NB4 (cell line): ENCODE data around the gene SLC15A3.

Source experiments
- DNase-seq: peaks from one replicate; pipeline ENCODE4 v3.0.0; 2010; ENCODE audit warnings: low read depth
- H3K4me3 ChIP-seq: one replicate; pipeline ENCODE4 v1.5.1; 2011; ENCODE audit warnings: mild to moderate bottlenecking, low read depth, low read length, moderate library complexity
- CTCF ChIP-seq: IDR thresholded peaks from one replicate; pipeline ENCODE4 v1.5.1; 2012; ENCODE audit warnings: low read depth, low read length
- MYC ChIP-seq: IDR thresholded peaks from 2 replicates; pipeline ENCODE4 v1.6.1; 2011; ENCODE audit warnings: low read depth, low read length
- POLR2A ChIP-seq: IDR thresholded peaks from 2 replicates; pipeline ENCODE4 v1.6.1; 2011; ENCODE audit warnings: mild to moderate bottlenecking; ENCODE audit not compliant: insufficient read length; ENCODE audit errors: extremely low read depth
- TF ChIP-seq, protein P1 (sequence below): IDR thresholded peaks from 2 replicates; pipeline ENCODE4 v1.6.1; 2011; ENCODE audit warnings: low read depth, low read length

Gene SLC15A3

GRCh38 chr11:60923326-60923725, 28.6 kb downstream of the SLC15A3 start:
- no peak overlapping the region for H3K4me3 ChIP-seq
- no peak for TF ChIP-seq CTCF
- TF ChIP-seq POLR2A, result no peak
- no peak for TF ChIP-seq MYC
- TF ChIP-seq, protein P1, sequence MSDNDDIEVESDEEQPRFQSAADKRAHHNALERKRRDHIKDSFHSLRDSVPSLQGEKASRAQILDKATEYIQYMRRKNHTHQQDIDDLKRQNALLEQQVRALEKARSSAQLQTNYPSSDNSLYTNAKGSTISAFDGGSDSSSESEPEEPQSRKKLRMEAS, result no peak
- no peak for DNase-seq

DNA sequence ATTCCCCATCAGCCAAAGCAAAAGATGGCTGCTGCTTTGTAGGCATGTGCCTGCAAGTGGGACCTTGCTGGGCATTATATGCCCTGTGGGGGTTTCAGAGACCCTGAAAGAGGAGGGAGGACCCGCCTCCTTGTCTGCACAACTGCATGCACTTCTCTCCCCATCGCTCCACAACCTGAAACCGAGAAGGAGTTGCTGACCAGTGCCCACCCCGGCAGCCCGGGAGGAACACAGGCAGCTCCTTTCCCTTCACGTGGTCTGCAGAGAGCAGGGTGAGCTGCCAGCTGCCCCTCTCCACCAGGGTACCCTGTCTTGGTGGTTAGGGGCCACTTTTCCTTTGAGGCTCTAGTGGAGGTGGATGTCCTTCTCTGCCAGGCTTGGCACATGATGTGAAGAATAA, 29.1 kb downstream of the SLC15A3 start:
- DNase-seq, result no peak
- no peak overlapping the region for H3K4me3 ChIP-seq
- TF ChIP-seq, protein P1, result no peak

GRCh38 chr11:60921777-60922335, 30.1 kb downstream of the SLC15A3 start:
- H3K4me3 ChIP-seq, result no peak overlapping the region
- TF ChIP-seq, protein P1, result no peak
- TF ChIP-seq MYC (no peak), CTCF (no peak), POLR2A (no peak)
- DNase-seq, result no peak

DNA sequence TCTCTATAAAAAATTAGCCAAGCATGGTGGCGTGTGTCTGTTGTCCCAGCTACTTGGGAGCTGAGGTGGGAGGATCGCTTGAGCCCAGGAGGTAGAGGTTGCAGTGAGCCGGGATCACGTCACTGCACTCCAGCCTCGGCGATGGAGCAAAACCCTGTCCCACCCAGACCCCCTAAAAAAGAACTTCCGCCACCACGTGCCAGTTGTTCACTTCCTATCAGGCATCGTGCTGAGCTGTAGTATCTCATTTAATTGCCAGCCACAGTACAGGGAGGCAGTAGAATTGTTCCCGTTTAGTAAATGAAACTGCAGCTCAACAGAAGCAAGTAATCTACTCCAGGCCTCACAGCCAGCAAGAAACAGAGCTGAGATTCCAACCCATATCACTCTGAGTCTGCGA, 30.7 kb downstream of the SLC15A3 start:
- DNase-seq, result no peak
- no peak overlapping the region for H3K4me3 ChIP-seq
- TF ChIP-seq CTCF (no peak), POLR2A (no peak), MYC (no peak)
- TF ChIP-seq, protein P1, result no peak

DNA sequence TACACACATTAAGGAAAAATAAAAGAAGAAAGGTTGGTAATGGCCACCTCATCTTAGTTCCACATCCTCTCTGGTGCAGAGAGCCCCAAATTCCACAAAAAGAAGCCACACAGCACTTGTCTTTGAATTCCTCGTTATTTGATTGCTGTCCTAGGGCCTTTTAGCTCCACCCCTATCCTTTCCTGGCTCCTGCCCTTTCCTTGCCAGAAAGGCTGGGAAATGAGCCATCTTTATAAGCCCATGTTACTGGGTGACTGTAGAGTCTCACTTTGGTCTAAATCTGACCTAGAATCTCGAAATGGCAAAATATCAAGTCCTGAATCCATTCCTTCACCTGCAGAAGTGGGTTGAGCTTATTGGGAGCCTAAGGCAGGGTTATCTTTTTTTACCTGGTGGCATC, 32.0 kb downstream of the SLC15A3 start:
- H3K4me3 ChIP-seq, result no peak overlapping the region
- no peak for DNase-seq
- TF ChIP-seq POLR2A (no peak), CTCF (no peak), MYC (no peak)
- TF ChIP-seq, protein P1, result no peak

- H3K4me3 ChIP-seq, result no peak overlapping the region
- DNase-seq, result peak; percentile 61
- no peak for TF ChIP-seq CTCF
Observed at GRCh38 chr11:60919320-60919719, 32.7 kb downstream of the SLC15A3 start.
